GM20431 (cell line): ENCODE data around the gene ETNK2.

Experiments used
- in situ Hi-C: fragments of 300-500 bp; cut with MseI, MboI; formaldehyde crosslinking; loops from one replicate; pipeline ENCODE4 v1.15.0; 2020; ENCODE audit warnings: low sequenced_read_pairs; ENCODE audit not compliant: unreplicated experiment

The ETNK2 gene

GRCh38 chr1:204151552-204152309 is at the start of gene ETNK2:
ETNK2 (minus strand) TSS chr1:204152044; CDS start chr1:204151852, 192 bp downstream.
- in situ Hi-C loops: no loop called here

GRCh38 chr1:204201348-204202040 is 49.6 kb upstream of the ETNK2 start:
- in situ Hi-C loops: no loop called here

- in situ Hi-C loops: no loop called here
These were observed 47.7 kb upstream of the ETNK2 start for GRCh38 chr1:204199579-204199978.

- in situ Hi-C loops: no loop called here
These were observed 46.8 kb upstream of the ETNK2 start for GRCh38 chr1:204198348-204199340.

- in situ Hi-C loops: no loop called here
These were observed 45.2 kb upstream of the ETNK2 start for GRCh38 chr1:204197068-204197467.

GRCh38 chr1:204196068-204196795 is 44.4 kb upstream of the ETNK2 start, which contains the start of gene KISS1:
KISS1 (minus strand) TSS chr1:204196491; CDS start chr1:204192876, 3,615 bp downstream.
- in situ Hi-C loops: no loop called here

- in situ Hi-C loops: no loop called here
These were observed 42.9 kb upstream of the ETNK2 start for GRCh38 chr1:204194771-204195170.

GRCh38 chr1:204194080-204194479 is 42.2 kb upstream of the ETNK2 start:
- in situ Hi-C loops: no loop called here

GRCh38 chr1:204192589-204193352 is 40.9 kb upstream of the ETNK2 start:
- in situ Hi-C loops: no loop called here

GRCh38 chr1:204192046-204192445 is 40.2 kb upstream of the ETNK2 start:
- in situ Hi-C loops: no loop called here

GRCh38 chr1:204191456-204191855 is 39.6 kb upstream of the ETNK2 start:
- in situ Hi-C loops: no loop called here

GRCh38 chr1:204190212-204191211 is 38.7 kb upstream of the ETNK2 start:
- in situ Hi-C loops: no loop called here

- in situ Hi-C loops: no loop called here
These were observed 37.3 kb upstream of the ETNK2 start for GRCh38 chr1:204188959-204189639.

GRCh38 chr1:204186597-204186996 is 34.8 kb upstream of the ETNK2 start:
- in situ Hi-C loops: no loop called here

GRCh38 chr1:204181116-204181515 is 29.3 kb upstream of the ETNK2 start:
- in situ Hi-C loops: no loop called here

GRCh38 chr1:204180133-204180532 is 28.3 kb upstream of the ETNK2 start:
- in situ Hi-C loops: no loop called here
